ENCODE measurements around the gene CPNE2.

DNA sequence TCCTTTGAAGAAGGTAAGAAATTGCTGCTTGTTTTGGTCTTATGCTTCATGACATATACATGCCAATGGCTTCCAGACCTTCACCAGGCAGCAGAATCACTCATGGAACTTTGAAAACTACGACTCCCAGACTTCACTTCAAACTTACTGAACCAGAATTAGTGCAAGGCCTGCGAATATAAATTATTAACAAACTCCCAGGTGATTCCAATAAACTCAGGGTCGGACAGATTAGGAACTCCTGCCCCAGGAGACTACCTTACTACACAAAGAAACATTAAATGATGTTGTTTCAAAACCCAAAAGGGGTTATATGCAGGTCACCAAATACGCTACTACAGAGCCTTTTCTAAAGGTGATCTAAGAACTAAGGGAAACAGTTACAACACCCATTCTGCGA lies 73.1 kb downstream of the CPNE2 start:
- no peak for TF ChIP-seq POLR2A (IDR thresholded peaks at IDR 0.05)
- TF ChIP-seq, protein P1, sequence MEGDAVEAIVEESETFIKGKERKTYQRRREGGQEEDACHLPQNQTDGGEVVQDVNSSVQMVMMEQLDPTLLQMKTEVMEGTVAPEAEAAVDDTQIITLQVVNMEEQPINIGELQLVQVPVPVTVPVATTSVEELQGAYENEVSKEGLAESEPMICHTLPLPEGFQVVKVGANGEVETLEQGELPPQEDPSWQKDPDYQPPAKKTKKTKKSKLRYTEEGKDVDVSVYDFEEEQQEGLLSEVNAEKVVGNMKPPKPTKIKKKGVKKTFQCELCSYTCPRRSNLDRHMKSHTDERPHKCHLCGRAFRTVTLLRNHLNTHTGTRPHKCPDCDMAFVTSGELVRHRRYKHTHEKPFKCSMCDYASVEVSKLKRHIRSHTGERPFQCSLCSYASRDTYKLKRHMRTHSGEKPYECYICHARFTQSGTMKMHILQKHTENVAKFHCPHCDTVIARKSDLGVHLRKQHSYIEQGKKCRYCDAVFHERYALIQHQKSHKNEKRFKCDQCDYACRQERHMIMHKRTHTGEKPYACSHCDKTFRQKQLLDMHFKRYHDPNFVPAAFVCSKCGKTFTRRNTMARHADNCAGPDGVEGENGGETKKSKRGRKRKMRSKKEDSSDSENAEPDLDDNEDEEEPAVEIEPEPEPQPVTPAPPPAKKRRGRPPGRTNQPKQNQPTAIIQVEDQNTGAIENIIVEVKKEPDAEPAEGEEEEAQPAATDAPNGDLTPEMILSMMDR (IDR thresholded peaks at IDR 0.05), result no peak
- no peak for TF ChIP-seq EP300 (IDR thresholded peaks at IDR 0.05)

Measured in ovary (tissue), 3 donors.